SK-N-SH treated with all-trans-retinoic acid at 6 μM for 48 hours (cell line): Measurements from ENCODE around the gene GJA5.

Experiments
- ATAC-seq: fragments of 200-7000 bp; cut with Tn5 transposase; 3 replicates; pipeline ENCODE4 v1.9.1; 2020; ENCODE audit warnings: mild to moderate bottlenecking, moderate library complexity
- ARNTL ChIP-seq: fragments of 450-650 bp; formaldehyde crosslinking; IDR thresholded peaks from 2 replicates; pipeline ENCODE4 v1.5.0; 2020; ENCODE audit warnings: low read depth, mild to moderate bottlenecking, moderate library complexity, borderline replicate concordance
- BACH2 ChIP-seq: fragments of 250-450 bp; sonication (Bioruptor Pico); IDR thresholded peaks from 2 replicates; pipeline ENCODE4 v1.9.0; 2021; ENCODE audit warnings: mild to moderate bottlenecking, borderline replicate concordance
- CSDC2 ChIP-seq: fragments of 250-450 bp; sonication (Bioruptor Pico); IDR thresholded peaks from 2 replicates; pipeline ENCODE4 v1.5.0; 2020; ENCODE audit warnings: mild to moderate bottlenecking, moderate library complexity
- CSRNP3 ChIP-seq: fragments of 250-450 bp; sonication (Bioruptor Pico); IDR thresholded peaks from 2 replicates; pipeline ENCODE4 v1.5.1; 2021; ENCODE audit warnings: mild to moderate bottlenecking, moderate library complexity
- ESRRG ChIP-seq: fragments of 250-450 bp; sonication (Bioruptor Pico); IDR thresholded peaks from 2 replicates; pipeline ENCODE4 v1.6.1; 2021; ENCODE audit warnings: mild to moderate bottlenecking
- GLIS3 ChIP-seq: fragments of 250-450 bp; sonication (Bioruptor Pico); IDR thresholded peaks from 2 replicates; pipeline ENCODE4 v1.5.0; 2020; ENCODE audit warnings: mild to moderate bottlenecking, moderate library complexity
- ISL1 ChIP-seq: fragments of 250-450 bp; sonication (Bioruptor Pico); IDR thresholded peaks from 2 replicates; pipeline ENCODE4 v2.1.2; 2022; ENCODE audit warnings: mild to moderate bottlenecking, moderate library complexity
- OSR1 ChIP-seq: fragments of 250-450 bp; sonication (Bioruptor Pico); IDR thresholded peaks from 2 replicates; pipeline ENCODE4 v1.8.0; 2022; ENCODE audit warnings: moderate library complexity, mild to moderate bottlenecking, inconsistent platforms
- PATZ1 ChIP-seq: fragments of 250-450 bp; sonication (Bioruptor Pico); IDR thresholded peaks from 2 replicates; pipeline ENCODE4 v1.8.0; 2020; ENCODE audit warnings: mild to moderate bottlenecking, moderate library complexity, borderline replicate concordance
- PPARA ChIP-seq: fragments of 250-450 bp; sonication (Bioruptor Pico); IDR thresholded peaks from 2 replicates; pipeline ENCODE4 v1.5.0; 2020; ENCODE audit warnings: mild to moderate bottlenecking, borderline replicate concordance
- RARB ChIP-seq: fragments of 250-450 bp; sonication (Bioruptor Pico); IDR thresholded peaks from 2 replicates; pipeline ENCODE4 v1.8.0; 2021; ENCODE audit warnings: mild to moderate bottlenecking, moderate library complexity
- SNAI2 ChIP-seq: fragments of 250-450 bp; sonication (Bioruptor Pico); IDR thresholded peaks from 2 replicates; pipeline ENCODE4 v1.5.0; 2020; ENCODE audit warnings: mild to moderate bottlenecking, moderate library complexity
- TCF4 ChIP-seq: fragments of 250-450 bp; sonication (Bioruptor Pico); IDR thresholded peaks from 2 replicates; pipeline ENCODE4 v1.8.0; 2021; ENCODE audit warnings: mild to moderate bottlenecking, moderate library complexity, borderline replicate concordance
- TOX ChIP-seq: fragments of 250-450 bp; sonication (Bioruptor Pico); IDR thresholded peaks from 2 replicates; pipeline ENCODE4 v1.8.0; 2021; ENCODE audit warnings: mild to moderate bottlenecking, moderate library complexity, borderline replicate concordance
- ZFP30 ChIP-seq: fragments of 450-650 bp; formaldehyde crosslinking; IDR thresholded peaks from 2 replicates; pipeline ENCODE4 v1.5.0; 2022; ENCODE audit warnings: mild to moderate bottlenecking, moderate library complexity
- ZNF70 ChIP-seq: fragments of 450-650 bp; formaldehyde crosslinking; IDR thresholded peaks from 2 replicates; pipeline ENCODE4 v1.5.0; 2020; ENCODE audit warnings: mild to moderate bottlenecking, moderate library complexity
- ZNF8 ChIP-seq: fragments of 450-650 bp; formaldehyde crosslinking; IDR thresholded peaks from 2 replicates; pipeline ENCODE4 v1.5.0; 2020; ENCODE audit warnings: mild to moderate bottlenecking, moderate library complexity
- TF ChIP-seq, protein P1 (sequence below): fragments of 250-450 bp; sonication (Bioruptor Pico); IDR thresholded peaks from 2 replicates; pipeline ENCODE4 v1.8.0; 2021; ENCODE audit warnings: low read depth, mild to moderate bottlenecking, moderate library complexity, borderline replicate concordance
- TF ChIP-seq, protein P2 (sequence below): fragments of 250-450 bp; sonication (Bioruptor Pico); IDR thresholded peaks from 2 replicates; pipeline ENCODE4 v1.5.1; 2020; ENCODE audit warnings: low read depth, mild to moderate bottlenecking, moderate library complexity

GJA5 gene

GRCh38 chr1:147720557-147720956 lies 39.8 kb downstream of the GJA5 start:
- ATAC-seq: no peak
- TF ChIP-seq ZFP30 (no peak), ESRRG (CRISPR knock-in tag) (no peak), ZNF8 (CRISPR knock-in tag) (no peak), RARB (CRISPR knock-in tag) (no peak), CSDC2 (CRISPR knock-in tag) (no peak), CSRNP3 (CRISPR knock-in tag) (no peak), ARNTL (CRISPR knock-in tag) (no peak), TOX (CRISPR knock-in tag) (no peak)
- TF ChIP-seq, all 23 proteins: peak for 0

GRCh38 chr1:147719711-147720225 lies 40.6 kb downstream of the GJA5 start:
- no peak for ATAC-seq
- TF ChIP-seq PPARA (CRISPR knock-in tag): no peak
- no peak for TF ChIP-seq BACH2 (CRISPR knock-in tag)
- no peak for TF ChIP-seq TOX (CRISPR knock-in tag)
- TF ChIP-seq ZNF70 (CRISPR knock-in tag): no peak
- no peak for TF ChIP-seq ISL1
- TF ChIP-seq, protein P1, sequence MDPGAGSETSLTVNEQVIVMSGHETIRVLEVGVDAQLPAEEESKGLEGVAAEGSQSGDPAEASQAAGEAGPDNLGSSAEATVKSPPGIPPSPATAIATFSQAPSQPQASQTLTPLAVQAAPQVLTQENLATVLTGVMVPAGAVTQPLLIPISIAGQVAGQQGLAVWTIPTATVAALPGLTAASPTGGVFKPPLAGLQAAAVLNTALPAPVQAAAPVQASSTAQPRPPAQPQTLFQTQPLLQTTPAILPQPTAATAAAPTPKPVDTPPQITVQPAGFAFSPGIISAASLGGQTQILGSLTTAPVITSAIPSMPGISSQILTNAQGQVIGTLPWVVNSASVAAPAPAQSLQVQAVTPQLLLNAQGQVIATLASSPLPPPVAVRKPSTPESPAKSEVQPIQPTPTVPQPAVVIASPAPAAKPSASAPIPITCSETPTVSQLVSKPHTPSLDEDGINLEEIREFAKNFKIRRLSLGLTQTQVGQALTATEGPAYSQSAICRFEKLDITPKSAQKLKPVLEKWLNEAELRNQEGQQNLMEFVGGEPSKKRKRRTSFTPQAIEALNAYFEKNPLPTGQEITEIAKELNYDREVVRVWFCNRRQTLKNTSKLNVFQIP (CRISPR knock-in tag): no peak
- TF ChIP-seq GLIS3 (CRISPR knock-in tag): no peak
- no peak for TF ChIP-seq OSR1
- no peak for TF ChIP-seq SNAI2 (CRISPR knock-in tag)
- TF ChIP-seq ZNF8 (CRISPR knock-in tag): no peak
- TF ChIP-seq TCF4 (CRISPR knock-in tag): no peak
- TF ChIP-seq RARB (CRISPR knock-in tag): no peak
- TF ChIP-seq, protein P2, sequence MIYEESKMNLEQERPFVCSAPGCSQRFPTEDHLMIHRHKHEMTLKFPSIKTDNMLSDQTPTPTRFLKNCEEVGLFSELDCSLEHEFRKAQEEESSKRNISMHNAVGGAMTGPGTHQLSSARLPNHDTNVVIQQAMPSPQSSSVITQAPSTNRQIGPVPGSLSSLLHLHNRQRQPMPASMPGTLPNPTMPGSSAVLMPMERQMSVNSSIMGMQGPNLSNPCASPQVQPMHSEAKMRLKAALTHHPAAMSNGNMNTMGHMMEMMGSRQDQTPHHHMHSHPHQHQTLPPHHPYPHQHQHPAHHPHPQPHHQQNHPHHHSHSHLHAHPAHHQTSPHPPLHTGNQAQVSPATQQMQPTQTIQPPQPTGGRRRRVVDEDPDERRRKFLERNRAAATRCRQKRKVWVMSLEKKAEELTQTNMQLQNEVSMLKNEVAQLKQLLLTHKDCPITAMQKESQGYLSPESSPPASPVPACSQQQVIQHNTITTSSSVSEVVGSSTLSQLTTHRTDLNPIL (CRISPR knock-in tag): no peak
- no peak for TF ChIP-seq ZFP30
- TF ChIP-seq CSDC2 (CRISPR knock-in tag): no peak

DNA sequence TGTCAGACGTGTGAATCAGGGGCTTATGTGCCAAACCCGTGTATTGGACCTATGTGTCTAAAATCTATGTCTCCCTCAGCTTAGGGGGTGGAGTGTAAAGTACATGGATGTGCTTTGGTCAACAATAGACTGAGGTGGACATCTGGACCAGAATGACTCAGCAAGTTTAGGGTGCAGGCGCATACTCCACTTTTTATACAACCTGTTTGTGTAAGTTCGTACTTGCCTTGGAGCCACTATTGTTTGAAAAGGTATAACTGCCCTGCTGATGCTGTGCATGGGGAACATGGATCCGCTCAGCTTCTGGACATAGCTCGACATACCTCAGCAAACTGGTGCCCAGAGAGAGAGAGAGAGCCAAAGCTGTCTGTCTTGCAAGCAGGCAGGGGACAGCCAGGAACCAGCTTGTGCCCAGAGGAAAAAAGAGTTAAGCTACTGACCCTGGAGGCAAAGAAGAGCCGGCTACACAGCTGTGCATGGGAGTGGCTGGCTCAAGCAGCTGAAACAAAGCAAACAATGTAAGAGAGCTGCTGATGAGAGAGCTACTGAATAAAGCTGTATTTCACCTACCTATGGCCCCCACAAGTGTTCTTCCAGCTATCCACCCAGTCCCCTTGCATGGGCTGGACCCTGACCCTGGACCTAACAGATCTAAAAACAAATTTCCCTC lies 41.2 kb downstream of the GJA5 start:
- ATAC-seq: no peak
- TF ChIP-seq SNAI2 (CRISPR knock-in tag): no peak
- no peak for TF ChIP-seq BACH2 (CRISPR knock-in tag)
- TF ChIP-seq, protein P2 (CRISPR knock-in tag): no peak
- no peak for TF ChIP-seq RARB (CRISPR knock-in tag)
- TF ChIP-seq PATZ1: no peak

GRCh38 chr1:147717706-147718097 lies 42.7 kb downstream of the GJA5 start:
- ATAC-seq: no peak; the same call in 2 of the 3 replicates
- TF ChIP-seq TOX (CRISPR knock-in tag): no peak
- no peak for TF ChIP-seq ISL1
- no peak for TF ChIP-seq ESRRG (CRISPR knock-in tag)
- TF ChIP-seq PATZ1: no peak
- TF ChIP-seq, protein P2 (CRISPR knock-in tag): no peak
- no peak for TF ChIP-seq ZNF70 (CRISPR knock-in tag)
- TF ChIP-seq PPARA (CRISPR knock-in tag): no peak
- TF ChIP-seq RARB (CRISPR knock-in tag): no peak
- no peak for TF ChIP-seq ZFP30
- TF ChIP-seq GLIS3 (CRISPR knock-in tag): no peak
- TF ChIP-seq TCF4 (CRISPR knock-in tag): no peak
